ENCODE measurements around the gene METRN.
"Not testable (repeated sequence)": the region's sequence is repeated elsewhere in the genome, so short reads cannot be mapped to it uniquely, and the experiment has no call there.

METRN gene

DNA sequence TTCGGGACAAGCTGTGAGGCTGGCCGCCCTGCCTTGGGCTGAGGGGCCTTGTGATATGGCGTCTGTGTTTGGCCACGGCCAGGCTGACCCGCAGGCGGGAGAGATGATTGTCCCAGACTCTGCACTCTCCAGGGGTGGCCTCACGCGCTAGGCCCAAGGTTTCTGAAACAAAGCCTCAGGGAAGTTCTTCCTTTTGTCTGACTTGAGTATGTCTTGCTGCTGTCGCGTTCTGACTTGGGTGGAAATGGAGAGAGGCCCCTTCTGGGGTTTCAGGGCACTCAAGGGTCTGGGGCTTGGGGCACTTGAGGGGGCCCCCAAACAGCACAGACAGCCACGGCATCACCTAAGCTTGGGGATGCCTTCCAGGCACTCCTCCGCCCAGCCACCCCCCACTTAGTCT is 3.8 kb upstream of the METRN start:
- FAIRE-seq: no peak

DNA sequence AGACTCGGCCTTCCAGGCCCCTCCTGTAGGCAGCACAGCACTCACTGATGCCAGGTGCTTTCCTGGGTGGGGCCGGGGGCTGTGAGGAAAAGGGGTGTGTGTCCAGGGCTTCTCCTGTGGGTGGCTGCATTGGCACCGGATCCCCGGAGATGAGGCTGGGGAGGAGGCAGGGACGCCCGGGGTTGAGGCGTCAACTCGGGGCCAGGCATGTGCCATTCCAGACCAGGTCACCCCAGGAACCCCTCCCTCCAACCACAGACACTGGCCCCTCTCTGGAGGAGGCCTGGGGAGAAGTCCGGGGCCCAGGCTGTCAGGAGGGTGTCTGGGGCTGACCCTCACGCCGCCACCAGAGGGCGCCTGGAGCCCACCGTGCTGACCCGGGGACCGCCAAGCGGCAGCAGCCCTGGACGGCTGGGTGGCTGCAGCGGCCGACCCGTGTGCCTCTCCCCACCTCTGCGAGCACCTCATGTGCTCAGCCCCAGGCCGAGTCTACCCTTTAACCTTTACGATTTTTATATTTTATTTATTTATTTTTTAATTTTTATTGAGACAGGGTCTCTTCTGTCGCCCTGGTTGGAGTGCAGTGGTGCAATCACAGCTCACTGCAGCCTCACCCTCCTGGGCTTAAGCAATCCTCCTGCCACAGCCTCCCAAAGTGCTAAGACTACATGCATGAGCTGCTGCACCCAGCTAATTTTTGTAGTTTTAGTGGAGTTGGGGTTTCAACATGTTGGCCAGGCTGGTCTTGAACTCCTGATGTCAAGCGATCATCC is 3.2 kb upstream of the METRN start:
- FAIRE-seq: no peak

DNA sequence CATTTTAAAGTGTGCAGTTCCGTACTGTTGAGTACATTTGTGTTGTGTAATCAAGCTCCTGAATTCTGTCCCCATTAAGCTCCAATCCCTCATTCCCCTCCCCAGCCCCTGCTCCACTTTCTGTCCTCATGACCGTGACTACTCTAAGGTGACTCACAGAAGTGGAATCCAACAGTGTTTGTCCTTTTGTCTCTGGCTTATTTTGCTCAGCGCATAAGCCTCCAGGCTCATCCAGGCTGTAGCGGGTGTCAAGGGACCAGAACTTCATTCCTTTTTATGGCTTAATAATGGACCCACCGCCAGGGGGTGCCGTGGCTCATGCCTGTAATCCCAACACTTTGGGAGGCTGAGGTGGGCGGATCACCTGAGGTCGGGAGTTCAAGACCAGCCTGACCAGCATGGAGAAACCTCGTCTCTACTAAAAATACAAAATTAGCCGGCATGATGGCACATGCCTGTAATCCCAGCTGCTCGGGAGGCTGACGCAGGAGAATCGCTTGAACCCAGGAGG is 2.1 kb upstream of the METRN start:
- FAIRE-seq: not testable (repeated sequence)

DNA sequence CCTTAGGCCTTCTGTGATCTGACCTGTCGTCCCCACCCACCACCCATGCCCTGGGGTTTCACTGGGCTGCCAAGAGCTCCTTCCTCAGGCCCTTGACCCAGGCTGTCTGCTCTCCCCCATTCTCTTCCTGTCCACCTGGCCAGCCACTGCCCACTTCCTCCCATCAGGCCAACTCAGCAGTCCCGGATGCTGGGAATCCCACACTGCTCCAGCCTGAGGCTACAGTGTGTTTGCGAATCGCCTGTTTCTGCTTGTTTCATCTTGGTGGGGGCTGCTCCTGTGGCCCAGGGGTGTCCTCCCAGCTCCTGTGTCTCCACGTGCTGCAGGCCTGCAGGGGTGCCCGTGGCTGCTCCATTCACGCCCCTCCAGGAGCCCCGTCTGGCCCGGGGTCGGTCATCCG is 839 bp upstream of the METRN start:
- FAIRE-seq: no peak

DNA sequence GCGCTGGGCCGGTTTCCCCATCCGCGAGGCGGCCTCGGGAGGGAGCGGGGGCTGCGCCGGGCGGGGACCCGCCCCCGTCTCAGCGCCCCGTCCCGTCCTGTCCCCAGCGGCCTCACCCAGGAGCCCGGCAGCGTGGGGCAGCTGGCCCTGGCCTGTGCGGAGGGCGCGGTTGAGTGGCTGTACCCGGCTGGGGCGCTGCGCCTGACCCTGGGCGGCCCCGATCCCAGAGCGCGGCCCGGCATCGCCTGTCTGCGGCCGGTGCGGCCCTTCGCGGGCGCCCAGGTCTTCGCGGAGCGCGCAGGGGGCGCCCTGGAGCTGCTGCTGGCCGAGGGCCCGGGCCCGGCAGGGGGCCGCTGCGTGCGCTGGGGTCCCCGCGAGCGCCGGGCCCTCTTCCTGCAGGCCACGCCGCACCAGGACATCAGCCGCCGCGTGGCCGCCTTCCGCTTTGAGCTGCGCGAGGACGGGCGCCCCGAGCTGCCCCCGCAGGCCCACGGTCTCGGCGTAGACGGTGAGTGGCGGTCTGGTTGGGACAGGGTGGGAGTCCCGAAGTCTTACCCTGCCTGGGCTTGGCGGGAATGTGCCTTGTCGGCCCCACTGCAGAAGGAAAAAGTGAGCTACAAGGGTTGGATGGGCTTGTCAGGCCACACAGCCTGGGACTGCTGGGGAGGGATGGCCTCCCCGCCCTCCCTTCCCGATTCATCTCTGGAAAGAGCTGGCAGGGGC is 720 bp downstream of the METRN start:
- no peak for FAIRE-seq

DNA sequence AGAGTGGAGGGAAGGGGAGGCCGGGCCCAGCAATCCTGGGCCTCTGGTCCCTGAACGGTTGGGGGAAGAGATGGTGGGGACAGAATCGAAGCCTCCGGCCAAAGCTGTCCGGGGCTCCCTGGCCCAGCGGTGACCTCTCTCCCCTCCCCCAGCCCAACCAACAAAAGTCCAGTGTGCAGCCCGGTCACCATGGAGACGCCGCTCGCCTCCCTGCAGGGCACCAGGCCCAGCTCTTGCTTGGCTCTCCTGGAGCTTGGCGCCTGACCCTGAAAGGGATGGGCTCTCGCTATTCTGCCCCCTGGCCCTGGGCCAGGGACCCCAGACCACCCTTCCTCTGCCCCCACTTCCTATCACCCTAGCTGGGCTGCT is 1.3 kb downstream of the METRN start:
- FAIRE-seq: no peak

DNA sequence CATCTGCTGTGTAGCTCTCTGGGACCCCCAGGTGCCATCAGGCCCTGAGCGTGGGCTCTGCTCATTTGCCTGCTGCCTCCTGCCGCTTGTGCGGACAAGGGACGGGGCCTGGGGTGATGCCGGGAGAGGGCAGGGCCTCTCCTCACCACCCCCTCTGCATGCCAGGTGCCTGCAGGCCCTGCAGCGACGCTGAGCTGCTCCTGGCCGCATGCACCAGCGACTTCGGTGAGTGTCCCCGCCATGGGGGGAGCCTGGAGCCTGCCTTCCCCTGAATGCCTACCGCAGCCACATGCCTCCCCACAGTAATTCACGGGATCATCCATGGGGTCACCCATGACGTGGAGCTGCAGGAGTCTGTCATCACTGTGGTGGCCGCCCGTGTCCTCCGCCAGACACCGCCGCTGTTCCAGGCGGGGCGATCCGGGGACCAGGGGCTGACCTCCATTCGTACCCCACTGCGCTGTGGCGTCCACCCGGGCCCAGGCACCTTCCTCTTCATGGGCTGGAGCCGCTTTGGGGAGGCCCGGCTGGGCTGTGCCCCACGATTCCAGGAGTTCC is 1.9 kb downstream of the METRN start:
- no peak for FAIRE-seq

DNA sequence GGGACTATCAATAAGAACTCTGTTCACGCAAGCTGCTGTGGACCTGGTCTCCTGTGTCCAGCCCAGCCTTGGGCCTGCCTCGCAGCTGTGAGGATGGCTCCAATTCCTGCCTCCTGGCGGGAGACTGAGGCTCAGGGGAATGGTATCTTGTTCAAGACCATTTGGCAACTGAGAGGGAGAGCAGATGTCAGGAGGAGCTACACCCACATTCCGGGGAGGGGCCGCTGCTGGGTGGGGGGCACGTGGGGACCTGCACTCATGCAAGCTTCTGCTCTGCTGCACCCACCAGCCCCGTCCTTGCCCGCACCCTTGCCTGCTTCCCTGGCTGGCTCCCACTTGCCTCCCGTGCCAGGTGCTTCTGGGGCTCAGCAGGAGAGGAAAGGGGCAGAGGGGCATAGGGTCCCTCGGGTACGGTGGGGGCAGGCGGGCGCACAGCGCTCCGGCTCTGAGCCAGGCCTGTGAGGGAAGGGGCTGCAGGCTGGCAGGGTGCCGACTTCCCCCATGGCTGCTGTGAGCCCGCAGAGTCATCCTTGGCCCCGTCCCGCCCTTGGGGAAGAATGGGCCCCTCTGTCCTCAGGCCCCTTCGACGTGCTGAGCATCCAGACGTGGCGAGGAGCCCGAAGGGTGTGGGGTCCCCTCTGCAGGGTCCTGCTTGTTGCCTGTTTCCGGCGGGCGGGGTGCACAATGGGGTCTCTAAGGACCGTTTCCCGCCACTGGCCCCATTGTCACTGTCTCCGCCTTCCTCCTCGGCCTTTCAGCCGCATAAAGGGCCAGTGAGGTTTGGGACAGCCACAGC is 2.7 kb downstream of the METRN start:
- FAIRE-seq: no peak

DNA sequence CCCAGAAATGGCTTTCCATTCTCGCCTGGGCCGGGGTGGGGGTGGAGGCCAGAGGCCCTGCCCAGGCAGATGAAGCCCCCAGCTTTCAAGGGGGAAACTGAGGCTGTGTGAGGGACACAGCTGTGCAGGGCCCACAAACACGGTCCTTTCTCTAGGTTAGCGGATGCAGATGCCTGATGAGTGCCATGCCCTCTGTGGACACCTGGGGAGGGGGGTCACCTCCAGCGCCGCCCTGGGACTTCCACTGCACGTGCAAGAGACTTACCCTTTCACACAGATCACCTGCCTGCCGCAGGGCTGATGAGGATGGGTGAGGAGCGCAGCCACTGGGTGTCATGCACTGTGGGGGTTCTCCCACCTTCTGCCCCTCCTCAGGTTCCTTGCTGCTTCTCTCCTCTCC is 3.5 kb downstream of the METRN start:
- no peak for FAIRE-seq

DNA sequence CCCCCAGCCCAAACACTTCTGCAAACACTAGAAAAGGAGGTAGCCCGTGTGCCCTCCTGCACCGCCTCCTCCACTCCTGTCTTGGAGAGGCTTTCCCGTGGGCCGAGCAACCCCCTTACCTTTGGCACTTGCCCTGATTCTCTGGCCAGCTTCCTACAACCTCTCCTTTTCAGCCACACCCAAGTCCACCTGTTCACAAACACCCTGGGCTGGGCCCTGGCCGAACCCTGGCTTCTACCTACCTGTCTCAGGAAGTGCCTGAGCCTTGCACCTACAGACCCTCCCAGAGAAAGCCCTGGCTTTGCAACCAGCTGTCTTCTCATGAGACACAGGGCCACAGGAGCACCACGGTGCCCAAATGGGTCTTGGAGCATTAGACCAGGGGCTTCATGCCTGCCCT is 4.0 kb downstream of the METRN start:
- FAIRE-seq: no peak

DNA sequence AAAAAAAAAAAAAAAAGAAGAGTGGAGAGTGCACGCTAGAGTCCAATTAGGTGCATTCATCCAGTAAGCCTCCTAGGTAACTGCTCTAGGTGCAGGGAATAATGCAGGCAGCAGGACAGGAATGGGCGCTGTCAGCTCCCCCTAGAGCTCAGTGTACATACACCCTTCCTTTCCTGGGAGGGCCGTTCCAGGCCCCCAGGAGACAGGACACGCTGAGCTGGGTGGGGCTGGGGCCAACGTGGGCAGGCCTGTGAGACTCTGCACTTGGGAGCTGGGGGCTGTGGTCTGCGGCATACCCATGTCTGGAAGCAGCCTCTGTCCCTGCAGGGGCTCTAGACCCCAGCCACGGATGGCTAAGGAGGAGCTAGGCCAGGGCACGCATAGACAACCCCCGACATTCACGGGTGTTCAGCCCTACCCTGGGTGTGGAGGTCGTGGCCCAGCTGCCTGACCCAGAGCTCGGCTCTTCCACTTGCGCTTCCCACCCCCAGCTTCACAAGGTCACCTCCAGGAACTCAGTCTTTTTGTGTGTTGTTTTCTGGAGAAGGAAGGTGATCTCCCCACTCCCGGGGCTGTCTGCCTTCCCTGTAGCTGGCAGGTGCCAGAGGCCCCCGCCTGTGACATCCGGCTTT is 5.0 kb downstream of the METRN start:
- no peak for FAIRE-seq

DNA sequence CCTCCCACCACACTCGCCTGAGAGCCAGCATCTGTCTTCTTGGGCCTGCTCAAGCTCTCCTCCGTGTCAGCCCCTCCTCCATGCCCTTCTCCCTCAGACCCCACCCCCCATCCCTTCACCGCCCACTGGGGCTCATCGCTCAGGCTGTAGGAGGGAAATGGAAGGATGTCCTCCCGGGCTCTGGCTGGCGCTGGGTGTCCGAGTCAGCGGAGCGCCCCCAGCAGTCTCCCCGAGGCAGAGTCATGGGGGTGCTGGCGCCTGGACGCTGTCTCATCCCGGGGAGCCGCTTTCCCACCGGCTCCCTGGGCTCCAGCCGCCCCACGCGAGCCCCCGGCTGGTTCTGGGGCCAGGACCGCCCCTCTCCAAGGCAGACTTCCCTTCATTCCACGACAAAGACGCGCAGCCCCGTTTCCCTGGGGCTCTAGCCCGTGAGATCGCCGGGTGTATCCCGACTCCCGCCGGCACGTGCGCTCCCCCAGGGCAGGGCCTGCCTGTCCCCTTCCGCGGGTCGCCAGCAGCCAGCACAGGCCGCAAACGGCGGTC is 5.6 kb downstream of the METRN start:
- FAIRE-seq: no peak

DNA sequence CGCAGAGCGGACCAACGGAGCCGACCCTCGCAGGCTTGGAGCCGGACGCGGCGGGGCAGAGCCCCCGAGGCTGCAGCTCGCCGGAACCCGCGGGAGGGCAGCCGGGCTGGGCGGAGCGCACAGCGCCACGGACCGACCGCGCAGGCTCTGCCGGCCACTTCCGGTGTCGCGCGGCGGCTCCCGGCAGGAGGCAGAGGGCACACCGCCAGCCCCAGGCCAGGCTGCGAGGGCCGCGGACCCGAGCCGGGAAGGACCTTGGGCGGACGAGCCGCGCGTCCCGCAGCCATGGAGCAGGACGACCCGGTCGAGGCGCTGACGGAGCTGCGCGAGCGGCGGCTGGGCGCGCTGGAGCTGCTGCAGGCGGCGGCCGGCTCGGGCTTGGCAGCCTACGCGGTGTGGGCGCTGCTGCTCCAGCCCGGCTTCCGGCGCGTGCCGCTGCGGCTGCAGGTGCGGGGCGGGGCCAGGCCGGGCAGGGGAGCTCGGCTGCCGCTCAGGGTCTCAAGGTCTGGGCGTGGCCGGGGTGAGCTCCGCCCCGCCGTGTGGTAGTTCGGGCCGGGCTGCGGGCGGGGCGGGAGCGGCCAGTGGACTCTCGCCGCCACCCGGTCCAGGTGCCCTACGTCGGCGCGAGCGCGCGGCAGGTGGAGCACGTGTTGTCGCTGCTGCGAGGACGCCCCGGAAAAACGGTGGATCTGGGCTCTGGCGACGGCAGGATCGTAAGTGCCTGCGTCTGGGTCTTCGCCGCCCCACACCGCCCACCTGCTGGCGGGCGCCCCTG is 6.3 kb downstream of the METRN start, which contains the start of gene ANTKMT:
Gene ANTKMT, plus strand, starts transcription at position 157 of the 775 bp plus-strand sequence. Its CDS starts 129 bp downstream, at position 286.
- FAIRE-seq: no peak

DNA sequence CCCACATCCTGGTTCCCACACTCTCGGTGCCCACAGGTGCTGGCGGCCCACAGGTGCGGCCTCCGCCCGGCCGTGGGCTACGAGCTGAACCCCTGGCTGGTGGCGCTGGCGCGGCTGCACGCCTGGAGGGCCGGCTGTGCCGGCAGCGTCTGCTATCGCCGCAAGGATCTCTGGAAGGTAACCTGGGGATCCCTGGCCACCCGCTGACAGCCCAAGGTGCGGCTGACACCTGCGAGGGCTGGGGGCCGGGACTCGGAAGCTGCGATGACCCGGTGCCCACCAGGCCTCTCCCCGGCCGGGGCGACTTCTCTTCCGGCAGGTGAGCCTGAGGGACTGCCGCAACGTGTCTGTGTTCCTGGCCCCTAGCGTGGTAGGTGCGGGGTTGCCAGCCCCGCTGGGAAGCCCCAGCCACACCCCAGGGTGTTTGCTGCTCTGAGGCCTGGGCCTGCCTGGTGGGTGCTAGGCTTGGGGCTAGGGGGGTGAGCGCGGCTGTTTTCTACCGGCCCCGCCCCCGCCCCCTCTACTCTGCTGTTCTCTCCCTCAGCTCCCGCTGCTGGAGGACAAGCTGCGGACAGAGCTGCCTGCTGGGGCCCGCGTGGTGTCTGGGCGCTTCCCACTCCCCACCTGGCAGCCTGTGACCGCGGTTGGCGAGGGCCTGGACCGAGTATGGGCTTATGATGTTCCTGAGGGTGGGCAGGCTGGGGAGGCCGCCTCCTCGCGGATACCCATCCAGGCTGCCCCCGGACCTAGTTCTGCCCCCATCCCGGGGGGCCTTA is 7.0 kb downstream of the METRN start:
- no peak for FAIRE-seq

DNA sequence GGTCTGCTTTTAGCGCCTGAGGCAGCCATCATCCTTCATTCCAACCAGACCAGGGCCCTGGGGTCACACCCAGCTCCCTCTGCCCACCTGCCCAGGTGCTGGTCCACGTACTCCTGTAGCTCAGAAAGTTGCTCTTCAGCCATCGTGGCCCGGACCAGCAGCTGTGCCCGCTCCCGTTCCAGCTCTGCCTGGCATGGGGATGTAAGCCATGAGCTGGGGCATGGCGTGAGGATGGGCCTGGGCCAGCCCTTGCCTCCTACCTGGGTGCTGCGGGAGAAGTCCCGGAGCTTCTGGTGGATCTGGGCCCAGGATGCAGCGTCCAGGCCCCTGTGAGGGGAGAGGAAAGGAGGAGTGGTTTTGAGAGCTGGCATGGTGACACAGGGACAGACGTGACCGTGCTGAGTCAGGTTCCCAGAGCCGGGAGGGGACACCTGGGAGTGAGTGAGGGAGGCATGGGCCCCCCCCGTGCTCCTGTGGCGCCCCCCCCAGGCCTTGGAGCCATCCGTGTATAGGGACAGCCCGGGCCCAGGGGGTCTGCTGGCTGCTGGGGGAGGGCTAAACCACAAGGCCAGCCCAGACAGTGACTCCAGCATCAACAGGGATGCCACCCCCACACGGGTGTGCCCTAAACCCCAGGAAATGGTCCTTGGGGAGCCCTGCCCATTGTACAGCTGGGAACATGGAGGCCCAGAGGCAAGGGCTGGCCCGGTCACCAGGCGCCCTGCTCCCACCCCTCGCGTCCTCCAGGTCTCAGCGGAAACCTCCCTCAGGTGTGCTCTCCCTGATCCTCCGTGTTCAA is 8.1 kb downstream of the METRN start:
- no peak for FAIRE-seq

DNA sequence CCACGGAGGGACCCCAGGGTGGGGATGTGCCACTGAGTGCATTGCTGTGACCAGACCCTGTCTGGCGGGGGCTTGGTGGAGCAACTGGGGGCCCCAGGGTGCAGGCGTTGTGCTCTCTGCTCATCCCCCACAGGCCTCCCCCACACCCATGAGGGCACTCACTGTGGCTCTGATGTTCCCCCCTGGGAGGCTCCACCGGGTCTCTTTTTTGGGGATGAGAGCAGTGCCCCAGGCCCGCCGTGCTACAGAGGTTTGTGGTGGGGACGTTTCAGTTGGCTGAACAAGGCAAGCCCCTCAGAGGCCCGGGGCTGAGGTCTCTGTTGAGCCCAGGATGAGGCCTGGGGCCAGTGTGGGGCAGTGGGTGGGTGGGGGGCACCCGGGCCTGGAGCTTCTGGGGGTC is 8.8 kb downstream of the METRN start:
- FAIRE-seq: no peak

DNA sequence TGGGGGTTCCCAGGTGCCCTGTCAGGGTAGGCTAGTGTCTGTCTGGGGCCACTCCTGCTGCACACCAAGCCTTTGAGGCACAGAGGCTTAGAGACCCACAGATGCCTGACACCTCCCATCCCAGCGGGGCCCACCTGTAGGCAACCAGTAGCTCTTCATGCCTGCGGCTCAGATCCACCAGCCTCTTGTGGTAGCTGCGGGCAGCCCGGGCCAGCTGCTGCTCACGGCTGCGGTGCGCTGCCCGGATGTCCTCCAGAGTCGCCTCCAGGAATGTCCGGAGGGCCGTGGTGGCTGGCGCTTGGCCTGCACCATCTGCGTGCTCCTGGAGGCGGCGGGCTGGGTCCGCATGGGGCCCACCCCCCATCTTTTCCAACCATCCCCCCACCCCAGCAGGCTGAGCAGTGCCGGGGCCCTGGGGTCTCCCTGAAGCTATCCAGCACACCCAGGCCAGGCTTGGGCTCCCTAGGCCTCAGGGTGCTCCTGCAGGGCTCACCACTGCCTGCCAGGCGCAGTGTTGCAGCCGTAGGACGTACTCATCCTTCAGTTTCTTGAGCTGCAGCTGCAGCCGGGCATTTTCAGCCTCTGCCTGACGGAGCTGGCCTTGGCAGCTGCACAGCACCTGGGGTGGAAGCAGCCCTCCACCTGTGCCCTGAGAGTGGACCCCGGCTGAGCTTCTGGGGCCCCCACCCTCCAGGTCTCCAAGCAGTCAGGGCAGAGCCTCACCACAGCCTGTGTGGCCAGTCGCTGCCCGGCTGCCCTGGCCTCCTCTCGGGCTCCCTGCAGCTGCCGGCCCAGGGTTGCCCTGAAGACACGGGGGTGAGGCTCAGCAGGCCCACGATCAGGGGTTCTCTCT is 9.5 kb downstream of the METRN start:
- no peak for FAIRE-seq

DNA sequence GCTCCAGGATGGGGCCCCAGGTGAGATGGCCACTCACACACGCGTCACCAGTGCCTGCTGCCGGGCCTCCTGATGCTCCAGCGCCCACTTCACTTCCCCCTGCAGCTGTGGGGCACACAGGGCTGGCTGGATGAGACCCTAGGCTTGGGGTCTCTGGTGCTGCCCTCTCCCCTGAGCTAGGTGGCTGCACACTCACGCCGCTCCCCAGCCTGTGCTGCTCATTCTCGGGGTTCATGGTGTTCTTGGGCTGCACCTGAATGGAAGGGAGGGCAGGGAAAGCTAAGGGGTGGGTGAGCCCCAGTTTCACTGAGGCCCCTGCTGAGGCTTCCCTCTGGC is 10.1 kb downstream of the METRN start:
- no peak for FAIRE-seq

All from endometrium (tissue), 2 donors.